Fibroblast of the aortic adventitia (primary cell): ENCODE results near the gene PAX4. TPM values are rescaled to one million over a fixed set of nuclear protein-coding genes. Genes with fewer than 3 reads are reported as not detected.

Source experiments
- DNase-seq: peaks from one replicate; pipeline ENCODE4 v3.0.0-alpha.2; 2010; ENCODE audit warnings: low read depth
- H3K4me3 ChIP-seq: 2 replicates; pipeline ENCODE4 v1.5.1; 2011; ENCODE audit warnings: low read depth, mild to moderate bottlenecking, control low read depth, low read length, moderate library complexity
- CTCF ChIP-seq: IDR thresholded peaks from 2 replicates; pipeline ENCODE4 v1.5.1; 2011; ENCODE audit warnings: mild to moderate bottlenecking, low read length, control low read depth, inconsistent platforms; ENCODE audit not compliant: insufficient read depth
- total RNA-seq: library from RNA; depleted of rRNA; stranded (reverse); fragments of >200 nt; gene quantifications from 2 replicates; pipeline ENCODE4 v1.2.3, GENCODE V29; 2012; ENCODE audit warnings: low replicate concordance

Gene PAX4
- total RNA-seq, 1 donor = not detected

GRCh38 chr7:127618775-127619174, 833 bp upstream of the PAX4 start:
- no peak for TF ChIP-seq CTCF
- no peak for DNase-seq
- H3K4me3 ChIP-seq = no peak overlapping the region

- H3K4me3 ChIP-seq = no peak overlapping the region
- no peak for TF ChIP-seq CTCF
- no peak for DNase-seq
Measured at GRCh38 chr7:127616724-127617123, 1.2 kb downstream of the PAX4 start.

- no peak for TF ChIP-seq CTCF
- no peak for DNase-seq
- H3K4me3 ChIP-seq = no peak overlapping the region
Measured at GRCh38 chr7:127612263-127612662, 5.7 kb downstream of the PAX4 start.

- no peak for DNase-seq
- H3K4me3 ChIP-seq = no peak overlapping the region
- no peak for TF ChIP-seq CTCF
Measured at GRCh38 chr7:127609297-127609696, 8.6 kb downstream of the PAX4 start.

GRCh38 chr7:127608446-127608845, 9.5 kb downstream of the PAX4 start:
- H3K4me3 ChIP-seq = no peak overlapping the region
- TF ChIP-seq CTCF = no peak

GRCh38 chr7:127600885-127601284, 17.1 kb downstream of the PAX4 start:
- no peak for DNase-seq

More at GRCh38 chr7:127608446-127608845, 9.5 kb downstream of the PAX4 start:
- no peak for DNase-seq

More at GRCh38 chr7:127600885-127601284, 17.1 kb downstream of the PAX4 start:
- H3K4me3 ChIP-seq = no peak overlapping the region
- no peak for TF ChIP-seq CTCF
